ENCODE results near the gene TMEM161B.
A peak's percentile ranks its signal among the peaks of the same experiment; 100 is the strongest.
"Not testable (repeated sequence)": the region's sequence is repeated elsewhere in the genome, so short reads cannot be mapped to it uniquely, and the experiment has no call there.

Gene TMEM161B

DNA sequence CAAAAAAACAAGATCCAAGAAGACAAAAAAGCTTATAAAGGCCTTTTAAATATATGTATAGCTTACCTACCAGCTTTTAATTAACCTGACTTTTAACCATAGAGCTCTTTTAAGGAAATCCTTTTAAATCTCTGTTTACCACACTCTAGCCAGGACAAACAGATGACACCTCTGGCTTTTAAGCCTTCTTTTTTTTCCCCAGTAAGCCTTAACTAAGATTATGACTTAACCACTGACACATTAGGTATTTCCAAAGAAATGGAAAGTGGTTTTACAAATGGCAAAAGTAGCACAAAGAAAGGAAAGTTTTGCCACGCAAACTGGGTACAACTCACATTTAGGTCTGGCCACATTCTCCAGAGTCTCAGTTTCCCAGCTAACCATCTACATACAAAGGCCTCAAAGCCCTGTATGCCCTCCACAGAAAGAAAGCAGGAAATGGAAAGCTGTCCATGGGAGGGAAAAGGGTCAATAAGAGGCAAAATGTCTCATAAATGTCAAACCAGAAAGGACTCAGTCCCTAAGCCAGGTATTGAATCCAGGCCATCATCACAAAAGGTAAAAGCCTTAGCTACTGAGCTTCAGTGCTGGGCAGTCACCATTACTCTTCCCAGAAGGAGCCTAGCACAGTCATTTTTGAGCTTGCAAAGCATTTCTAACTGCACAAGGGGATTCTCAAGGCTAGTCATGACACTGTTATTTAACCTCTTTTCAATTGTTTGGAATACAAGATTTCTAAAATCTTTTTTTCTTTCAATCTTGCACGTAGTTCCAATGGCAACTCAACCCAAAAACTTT, 19.7 kb downstream of the TMEM161B start:
- no peak for DNase-seq

GRCh38 chr5:88248094-88248493, 20.6 kb downstream of the TMEM161B start:
- no peak for DNase-seq

DNA sequence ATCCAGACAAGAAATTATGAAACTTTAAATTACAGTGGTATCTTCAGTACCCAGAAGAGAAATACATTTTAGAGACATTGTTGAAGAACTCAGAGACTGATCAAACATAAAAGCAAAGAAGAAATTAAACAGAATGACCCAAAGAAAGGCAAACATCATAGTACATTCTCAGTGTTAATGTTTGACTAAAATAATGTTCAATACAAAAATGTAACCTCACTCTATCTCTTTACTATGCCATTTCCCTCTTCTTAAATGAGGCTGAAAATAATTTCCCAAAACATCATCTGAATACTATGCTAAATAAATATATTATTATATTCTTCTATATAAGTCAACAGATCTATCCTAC, 22.8 kb downstream of the TMEM161B start:
- no peak for DNase-seq

DNA sequence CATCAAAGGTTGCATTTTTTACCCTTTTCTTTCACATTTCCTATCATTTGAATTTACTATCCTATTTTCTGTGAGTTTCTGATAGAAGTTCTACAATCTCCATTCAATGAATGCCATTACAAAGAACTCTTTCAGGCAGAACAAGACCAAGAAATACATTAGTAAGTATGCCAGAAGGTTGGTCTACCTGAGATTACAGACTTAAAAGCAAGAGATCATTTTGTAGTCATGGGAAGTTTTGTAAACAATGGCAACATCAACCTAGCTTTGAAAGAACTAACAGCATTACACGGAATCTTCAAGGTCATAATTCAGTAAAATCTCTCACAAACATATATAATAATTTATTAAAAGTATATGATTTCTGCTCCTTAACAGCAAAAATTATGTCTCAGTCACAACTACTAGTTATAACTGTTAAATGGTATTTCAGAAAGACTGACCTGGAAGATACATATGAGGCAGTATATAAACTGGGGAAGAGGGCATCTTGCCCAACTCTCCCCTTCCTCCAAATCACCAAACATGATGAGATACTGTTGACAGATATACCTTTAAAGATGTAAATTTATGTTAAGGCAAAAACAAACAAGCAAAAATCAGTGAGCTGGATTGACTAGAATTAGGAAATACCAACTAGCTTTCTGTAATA, 23.3 kb downstream of the TMEM161B start:
- no peak for DNase-seq

GRCh38 chr5:88244686-88245085, 24.0 kb downstream of the TMEM161B start:
- no peak for DNase-seq

DNA sequence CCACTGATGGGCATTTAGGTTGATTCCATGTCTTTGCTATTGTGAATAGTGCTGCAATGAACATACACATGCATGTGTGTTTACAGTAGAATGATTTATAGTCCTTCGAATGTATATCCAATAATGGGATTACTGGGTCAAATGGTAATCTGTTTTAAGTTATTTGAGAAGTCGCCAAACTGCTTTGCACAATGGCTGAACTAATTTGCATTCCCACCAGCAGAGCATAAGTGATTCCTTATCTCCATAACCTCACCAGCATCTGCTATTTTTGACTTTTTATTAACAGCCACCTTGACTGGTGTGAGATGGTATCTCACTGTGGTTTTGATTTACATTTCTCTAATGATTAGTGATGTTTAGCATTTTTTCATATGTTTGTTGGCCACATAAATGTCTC, 25.2 kb downstream of the TMEM161B start:
- not testable (repeated sequence) for DNase-seq

DNA sequence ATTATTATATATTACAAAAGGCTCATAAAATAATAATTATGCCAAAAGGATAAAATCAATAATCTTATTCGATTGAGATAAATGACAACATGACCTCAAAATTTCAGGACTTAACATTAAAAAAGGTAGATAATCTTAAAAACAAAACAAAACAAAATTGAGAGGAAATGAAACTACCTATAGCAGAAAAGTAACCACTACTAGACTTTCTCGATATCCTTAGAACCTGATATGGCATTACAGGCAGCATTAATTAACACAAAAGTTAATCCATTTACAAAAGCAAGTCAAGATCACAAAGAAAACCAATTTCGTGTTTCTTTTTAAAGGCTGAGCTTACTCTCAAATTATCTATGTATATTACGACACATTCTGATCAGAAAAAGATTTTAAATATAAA, 29.9 kb downstream of the TMEM161B start:
- DNase-seq: no peak

GRCh38 chr5:88236866-88237642, 31.6 kb downstream of the TMEM161B start:
- no peak for DNase-seq

GRCh38 chr5:88235828-88236227, 32.8 kb downstream of the TMEM161B start:
- DNase-seq: no peak

DNA sequence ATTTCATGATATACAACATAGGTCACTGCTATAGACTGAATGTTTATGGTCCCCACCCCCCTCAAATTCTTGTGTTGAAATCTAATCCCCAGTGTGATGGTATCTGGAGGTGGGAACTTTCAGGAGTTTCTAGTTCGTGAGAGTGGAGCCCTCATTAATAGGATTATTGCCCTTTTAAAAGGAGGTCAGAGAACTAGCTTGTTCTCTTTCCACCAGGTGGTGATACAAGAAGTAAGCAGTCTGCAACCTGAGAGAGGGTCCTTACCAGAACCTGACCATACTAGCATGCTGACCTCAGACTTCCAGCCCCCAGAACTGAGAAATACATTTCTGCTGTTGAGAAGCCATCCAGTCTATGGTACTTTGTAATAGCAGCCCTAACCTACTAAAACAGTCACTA, 33.3 kb downstream of the TMEM161B start:
- DNase-seq: no peak

- no peak for DNase-seq
Measured at GRCh38 chr5:88230546-88231066, 38.0 kb downstream of the TMEM161B start.

GRCh38 chr5:88226881-88227450, 41.7 kb downstream of the TMEM161B start:
- no peak for DNase-seq

DNA sequence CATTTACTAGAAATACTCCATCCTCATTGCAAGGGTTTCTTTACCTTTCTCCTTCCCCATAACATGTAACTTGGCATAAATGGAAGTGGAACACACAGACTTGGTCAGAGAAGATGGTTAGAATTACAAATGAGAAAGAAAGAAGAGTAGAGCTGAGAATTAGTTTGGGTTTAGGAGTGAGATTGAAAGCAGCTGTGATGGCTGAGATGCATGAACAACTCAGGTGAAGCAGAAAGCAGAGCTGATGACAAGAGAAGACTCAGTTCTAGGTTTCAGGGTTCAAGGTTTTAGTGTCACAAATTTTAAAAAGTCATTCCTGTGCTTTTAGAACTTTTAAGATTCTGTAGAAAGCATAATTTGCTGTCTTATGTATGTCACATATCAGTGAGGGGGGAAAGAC, 54.0 kb downstream of the TMEM161B start:
- no peak for DNase-seq

- DNase-seq: no peak
Measured at GRCh38 chr5:88207575-88207974, 61.1 kb downstream of the TMEM161B start.

DNA sequence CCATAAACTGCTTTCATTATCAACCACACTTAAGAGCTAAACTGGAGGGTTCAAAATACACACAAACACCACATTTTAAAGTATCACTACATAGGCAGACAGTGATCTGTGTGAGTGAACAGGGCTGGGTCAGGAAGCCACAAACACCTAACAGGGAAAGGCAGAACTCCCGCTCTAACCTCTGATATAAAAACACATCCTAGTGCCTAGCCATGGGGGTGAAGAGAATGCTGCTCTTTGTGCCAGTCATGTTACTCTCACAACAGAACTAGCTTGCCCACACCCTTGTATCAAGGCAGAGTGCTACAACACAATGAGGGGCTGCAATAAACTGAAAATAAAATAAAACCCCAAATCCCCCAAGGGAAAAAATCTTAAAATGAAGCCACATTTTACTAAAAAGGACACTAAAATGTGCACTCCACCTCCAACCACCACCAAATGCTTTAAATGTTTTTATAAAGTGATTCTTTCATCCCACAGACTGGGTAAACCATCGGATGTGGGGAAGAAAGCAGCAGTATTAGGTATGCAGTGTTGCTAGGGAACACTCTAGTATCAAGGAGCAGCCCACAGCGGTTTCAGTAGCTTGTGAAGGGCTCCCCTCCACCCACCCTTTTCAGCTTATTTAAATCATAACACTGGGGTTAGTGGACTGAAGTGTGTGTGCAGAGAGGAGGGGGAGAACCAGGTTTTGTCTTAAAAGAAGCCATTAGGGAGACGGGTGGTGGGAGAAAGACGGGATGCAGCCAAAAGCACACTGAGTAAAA, 64.5 kb downstream of the TMEM161B start:
- no peak for DNase-seq

- no peak for DNase-seq
Measured at GRCh38 chr5:88195636-88196035, 73.0 kb downstream of the TMEM161B start.

- no peak for DNase-seq
Measured at GRCh38 chr5:88193896-88194295, 74.7 kb downstream of the TMEM161B start.

DNA sequence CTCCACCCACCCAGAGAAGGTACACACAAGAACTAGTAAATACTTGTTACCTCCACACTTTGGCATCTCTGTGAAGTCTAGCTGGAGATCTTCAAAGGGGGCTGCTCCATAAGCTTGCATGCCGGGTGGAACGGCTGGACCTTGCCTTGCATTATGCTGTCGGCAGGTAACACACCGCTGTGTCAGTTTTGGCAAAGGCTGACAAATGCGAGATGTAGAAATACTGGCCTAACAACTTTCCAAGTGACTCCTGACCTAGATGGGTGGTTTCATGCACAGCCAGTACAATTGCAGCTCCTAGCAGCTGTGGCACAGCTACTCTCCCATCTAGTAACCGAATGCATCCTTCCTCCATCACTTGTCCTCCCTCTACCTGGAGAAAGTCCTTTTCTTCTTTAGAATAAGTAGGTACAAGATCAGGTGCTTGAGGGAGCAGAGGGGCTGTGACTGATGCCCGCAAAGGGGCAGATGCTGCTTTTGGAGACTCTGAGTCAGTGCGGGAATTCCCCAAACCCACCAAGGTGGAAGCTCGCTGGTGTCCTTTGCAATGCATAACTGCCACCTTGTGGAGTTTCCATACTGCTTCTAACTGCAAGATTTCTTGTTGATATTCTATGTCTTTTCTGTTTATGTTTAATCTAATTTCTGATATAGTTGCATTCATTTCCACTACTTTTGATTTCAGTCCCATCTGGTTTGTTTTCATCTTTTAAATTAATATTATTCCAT, 78.4 kb downstream of the TMEM161B start:
- peak in 6 of 14 donors; percentile 1 to 37 (median 10) for DNase-seq

GRCh38 chr5:88189484-88189883, 79.2 kb downstream of the TMEM161B start:
- not testable (repeated sequence) for DNase-seq

DNA sequence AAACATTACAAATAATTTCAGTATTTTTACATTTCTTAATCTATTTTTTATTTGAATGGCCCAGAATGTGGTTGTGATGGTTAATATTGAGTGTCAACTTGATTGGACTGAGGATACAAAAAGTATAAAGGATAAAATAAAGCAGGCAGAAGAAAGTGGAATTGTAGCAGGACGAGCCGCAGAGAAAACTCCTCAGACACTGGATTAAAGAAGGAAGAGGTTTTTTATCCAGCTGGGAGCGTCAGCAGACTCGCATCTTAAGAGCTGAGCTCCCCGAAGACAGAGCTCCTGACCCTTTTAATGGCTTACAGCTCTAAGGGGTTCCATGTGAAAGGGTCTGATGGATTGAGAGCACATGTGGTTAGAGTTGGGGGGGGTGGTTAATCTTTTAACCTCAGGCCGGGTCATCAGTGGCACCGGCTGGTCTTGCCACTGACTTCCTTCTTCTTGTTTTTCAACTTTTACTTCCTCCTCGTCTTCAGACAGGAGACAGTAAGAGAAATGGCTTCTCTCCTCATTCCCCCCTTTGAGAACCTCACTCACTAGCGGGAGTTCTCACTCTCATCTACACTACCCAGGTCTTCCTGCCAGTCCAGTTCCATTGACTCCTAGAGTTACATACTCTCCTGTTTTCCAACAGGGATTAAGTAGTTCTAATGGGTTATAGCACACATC, 80.0 kb downstream of the TMEM161B start:
- DNase-seq: no peak

DNA sequence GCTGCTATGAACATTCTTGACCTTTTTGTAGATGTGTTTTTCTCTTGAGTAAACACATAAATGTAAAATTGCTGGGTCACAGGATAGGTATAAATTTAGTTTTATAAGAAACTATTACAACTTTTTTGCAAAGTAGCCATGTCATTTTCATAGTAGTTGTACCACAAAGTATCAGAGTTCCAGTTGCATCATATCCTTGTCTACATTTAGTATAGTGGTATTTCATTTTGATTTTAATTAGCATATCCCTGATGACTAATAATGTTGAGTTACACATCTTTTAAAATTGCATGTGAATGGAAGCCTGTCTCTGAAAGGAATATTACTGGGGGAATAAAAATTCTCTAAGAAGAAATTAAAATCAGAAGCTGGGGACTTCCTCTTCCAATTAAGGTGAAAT, 85.4 kb downstream of the TMEM161B start:
- DNase-seq: no peak
